Osteoblast (primary cell): ENCODE measurements around the gene CDC34. TPM values are rescaled to one million over a fixed set of nuclear protein-coding genes. Genes with fewer than 3 reads are reported as not detected.

Experiments
- DNase-seq: peaks from one replicate; pipeline ENCODE4 v3.0.0; 2011; ENCODE audit warnings: low spot score, mixed read lengths; ENCODE audit not compliant: insufficient read length; ENCODE audit errors: missing footprints
- H2AFZ ChIP-seq: 2 replicates; pipeline ENCODE4 v1.6.0; 2011; ENCODE audit warnings: mild to moderate bottlenecking, low read length
- H3K27ac ChIP-seq: 2 replicates; pipeline ENCODE4 v1.5.1; 2011; ENCODE audit warnings: mild to moderate bottlenecking, low read depth, low read length, moderate library complexity
- H3K27me3 ChIP-seq: 2 replicates; pipeline ENCODE4 v1.6.0; 2012; ENCODE audit warnings: mild to moderate bottlenecking, control low read depth, inconsistent platforms, low read length, moderate library complexity; ENCODE audit not compliant: insufficient read depth
- H3K36me3 ChIP-seq: 2 replicates; pipeline ENCODE4 v1.5.1; 2011; ENCODE audit warnings: mild to moderate bottlenecking, low read length, control low read depth, moderate library complexity; ENCODE audit not compliant: insufficient read depth
- H3K4me1 ChIP-seq: 2 replicates; pipeline ENCODE4 v1.5.1; 2011; ENCODE audit warnings: mild to moderate bottlenecking, low read length, control low read depth, moderate library complexity; ENCODE audit not compliant: insufficient read depth
- H3K4me2 ChIP-seq: 2 replicates; pipeline ENCODE4 v1.6.0; 2011; ENCODE audit warnings: mild to moderate bottlenecking, low read length; ENCODE audit not compliant: insufficient read depth
- H3K4me3 ChIP-seq: fragments of 200-600 bp; sonication (generic); 3 replicates; pipeline ENCODE4 v1.5.1; 2012; ENCODE audit warnings: mild to moderate bottlenecking, low read length, inconsistent platforms; ENCODE audit not compliant: insufficient read depth
- H3K79me2 ChIP-seq: 2 replicates; pipeline ENCODE4 v1.6.0; 2012; ENCODE audit warnings: mild to moderate bottlenecking, low read length, control low read depth, inconsistent platforms; ENCODE audit not compliant: insufficient read depth
- H3K9me3 ChIP-seq: 2 replicates; pipeline ENCODE4 v1.5.1; 2011; ENCODE audit warnings: low read depth, low read length, control low read depth
- H4K20me1 ChIP-seq: 2 replicates; pipeline ENCODE4 v1.6.0; 2012; ENCODE audit warnings: mild to moderate bottlenecking, low read length, control low read depth; ENCODE audit not compliant: insufficient read depth
- CTCF ChIP-seq: IDR thresholded peaks from 2 replicates; pipeline ENCODE4 v1.5.1; 2011; ENCODE audit warnings: mild to moderate bottlenecking, low read depth, low read length, moderate library complexity; ENCODE audit errors: extremely low read depth
- total RNA-seq: library from RNA; depleted of rRNA; stranded (reverse); fragments of >200 nt; gene quantifications from 2 replicates; pipeline ENCODE4 v1.2.3, GENCODE V29; 2012

The CDC34 gene
- total RNA-seq, 1 donor, result 32.9 TPM

GRCh38 chr19:558770-559439 is 27.3 kb downstream of the CDC34 start:
- no peak overlapping the region for H3K4me3 ChIP-seq
- H3K27me3 ChIP-seq, result no peaks in the 10 kb centered on the region
- H4K20me1 ChIP-seq, result no peaks in the 10 kb centered on the region
- no peak for TF ChIP-seq CTCF
- no peak for DNase-seq
- H3K9me3 ChIP-seq, result no peaks in the 10 kb centered on the region
- no peaks in the 10 kb centered on the region for H3K79me2 ChIP-seq
- H3K4me2 ChIP-seq, result no peak overlapping the region
- H2AFZ ChIP-seq, result no peak overlapping the region
- no peaks in the 10 kb centered on the region for H3K4me1 ChIP-seq
- H3K36me3 ChIP-seq, result no peaks in the 10 kb centered on the region
- no peak overlapping the region for H3K27ac ChIP-seq

- Histone ChIP-seq H4K20me1 (no peaks in the 10 kb centered on the region), H3K4me1 (no peaks in the 10 kb centered on the region), H3K4me2 (no peak overlapping the region), H3K27ac (no peak overlapping the region), H3K36me3 (no peaks in the 10 kb centered on the region), H3K9me3 (no peaks in the 10 kb centered on the region), H3K4me3 (no peak overlapping the region), H3K27me3 (no peaks in the 10 kb centered on the region), H3K79me2 (no peaks in the 10 kb centered on the region), H2AFZ (no peak overlapping the region)
- no peak for DNase-seq
- TF ChIP-seq CTCF, result no peak
Measured at GRCh38 chr19:560121-560520, 28.6 kb downstream of the CDC34 start.

GRCh38 chr19:566403-566802 is 34.8 kb downstream of the CDC34 start:
- no peaks in the 10 kb centered on the region for H3K9me3 ChIP-seq
- no peak overlapping the region for H3K4me3 ChIP-seq
- H3K27me3 ChIP-seq, result no peaks in the 10 kb centered on the region
- H3K27ac ChIP-seq, result no peak overlapping the region
- H3K36me3 ChIP-seq, result no peaks in the 10 kb centered on the region
- H3K4me1 ChIP-seq, result peaks cover 4% of the 10 kb centered on the region
- no peak overlapping the region for H3K4me2 ChIP-seq
- TF ChIP-seq CTCF, result no peak
- H2AFZ ChIP-seq, result no peak overlapping the region
- no peaks in the 10 kb centered on the region for H4K20me1 ChIP-seq
- DNase-seq, result no peak
- no peaks in the 10 kb centered on the region for H3K79me2 ChIP-seq

- H3K27me3 ChIP-seq, result no peaks in the 10 kb centered on the region
- peaks cover 8% of the 10 kb centered on the region for H3K4me1 ChIP-seq
- H3K4me3 ChIP-seq, result no peak overlapping the region
- no peaks in the 10 kb centered on the region for H3K9me3 ChIP-seq
- H2AFZ ChIP-seq, result no peak overlapping the region
- H4K20me1 ChIP-seq, result no peaks in the 10 kb centered on the region
- no peak for TF ChIP-seq CTCF
- DNase-seq, result no peak
- no peak overlapping the region for H3K4me2 ChIP-seq
- no peak overlapping the region for H3K27ac ChIP-seq
- H3K79me2 ChIP-seq, result no peaks in the 10 kb centered on the region
- H3K36me3 ChIP-seq, result no peaks in the 10 kb centered on the region
Measured at GRCh38 chr19:566844-567243, 35.3 kb downstream of the CDC34 start.
